ENCODE measurements around the gene DTX4.

- no peak for TF ChIP-seq TAF1 (IDR thresholded peaks at IDR 0.05; ENCODE audit: low read depth)
- TF ChIP-seq YY1 (IDR thresholded peaks at IDR 0.05; ENCODE audit: low read depth) = no peak
- TF ChIP-seq CEBPB (IDR thresholded peaks at IDR 0.05) = no peak
- TF ChIP-seq EP300 (IDR thresholded peaks at IDR 0.05; ENCODE audit: borderline replicate concordance) = no peak
Observed at GRCh38 chr11:59187035-59187434, 15.1 kb downstream of the DTX4 start.

Data from Ishikawa (cell line).